Suprapubic skin (tissue), 3 donors: Measurements from ENCODE around the gene CRYBG1.

Experiments used
- CTCF ChIP-seq, 2 donors: fragments of 200-600 bp in 1 of 2; fragments of 450-650 bp in 1 of 2; sonication (generic) in 1 of 2; IDR thresholded peaks; one replicate each; pipeline ENCODE4 v1.5.1; 2016 to 2019; ENCODE audit warnings: antibody characterized with exemption in 2 of 2, mild to moderate bottlenecking in 1 of 2, moderate library complexity in 1 of 2
- POLR2A ChIP-seq, 2 donors: fragments of 450-650 bp; IDR thresholded peaks; one replicate each; pipeline ENCODE4 v1.6.1; 2017; ENCODE audit warnings: antibody characterized with exemption in 2 of 2, mild to moderate bottlenecking in 2 of 2, moderate library complexity in 2 of 2

- no peak for TF ChIP-seq CTCF (IDR thresholded peaks at IDR 0.05)
- no peak for TF ChIP-seq POLR2A (IDR thresholded peaks at IDR 0.05)
Measured at GRCh38 chr6:106561686-106562405, 201.3 kb downstream of the CRYBG1 start.
